Smooth muscle cell (in vitro differentiated cells): ENCODE results near the gene SYVN1. TPM values are rescaled to one million over a fixed set of nuclear protein-coding genes. Genes with fewer than 3 reads are reported as not detected.

Experiments
- DNase-seq: peaks from one replicate; lab custom pipeline; 2025; ENCODE audit not compliant: unreplicated experiment; lab: John Stamatoyannopoulos, UW
- H2AFZ ChIP-seq: fragments of 200-600 bp; sonication (generic); 2 replicates; pipeline ENCODE4 v1.6.0; 2016; ENCODE audit warnings: antibody characterized with exemption, low read depth, mild to moderate bottlenecking
- H3F3A ChIP-seq: fragments of 200-600 bp; sonication (generic); 2 replicates; pipeline ENCODE4 v1.6.0; 2017; ENCODE audit warnings: antibody characterized with exemption, low read depth
- H3K27ac ChIP-seq: fragments of 200-600 bp; sonication (generic); 2 replicates; pipeline ENCODE4 v1.5.1; 2016; ENCODE audit warnings: low read depth, mild to moderate bottlenecking
- H3K27me3 ChIP-seq: fragments of 200-600 bp; sonication (generic); 2 replicates; pipeline ENCODE4 v1.6.1; 2016; ENCODE audit warnings: low read depth, mild to moderate bottlenecking
- H3K36me3 ChIP-seq: fragments of 200-600 bp; sonication (generic); 2 replicates; pipeline ENCODE4 v1.5.1; 2016; ENCODE audit warnings: low read depth
- H3K4me1 ChIP-seq: fragments of 200-600 bp; sonication (generic); 2 replicates; pipeline ENCODE4 v1.5.1; 2016; ENCODE audit warnings: low read depth
- H3K4me2 ChIP-seq: fragments of 200-600 bp; sonication (generic); 2 replicates; pipeline ENCODE4 v1.6.0; 2016; ENCODE audit warnings: mild to moderate bottlenecking
- H3K4me3 ChIP-seq: fragments of 200-600 bp; sonication (generic); 2 replicates; pipeline ENCODE4 v1.5.1; 2016; ENCODE audit warnings: mild to moderate bottlenecking
- H3K79me2 ChIP-seq: fragments of 200-600 bp; sonication (generic); 2 replicates; pipeline ENCODE4 v1.6.0; 2016; ENCODE audit warnings: low read depth, mild to moderate bottlenecking
- H3K9ac ChIP-seq: fragments of 200-600 bp; sonication (generic); 2 replicates; pipeline ENCODE4 v1.6.0; 2016; ENCODE audit warnings: low read depth
- H3K9me3 ChIP-seq: fragments of 200-600 bp; sonication (generic); replicated peaks from 2 replicates; pipeline ENCODE4 v1.5.1; 2016; ENCODE audit warnings: low read depth
- H4K20me1 ChIP-seq: fragments of 200-600 bp; sonication (generic); 2 replicates; pipeline ENCODE4 v1.6.0; 2016; ENCODE audit warnings: low read depth
- CTCF ChIP-seq: fragments of 200-600 bp; sonication (generic); IDR thresholded peaks from 2 replicates; pipeline ENCODE4 v1.5.1; 2017; ENCODE audit warnings: borderline replicate concordance, mild to moderate bottlenecking, antibody characterized with exemption; ENCODE audit not compliant: insufficient read depth, poor library complexity, severe bottlenecking
- WGBS: methylation state at CpG from one replicate; pipeline ENCODE4 v1.1.7; 2016; ENCODE audit warnings: low lambda C conversion rate; 5-methylcytosine and 5-hydroxymethylcytosine counted together
- polyA plus RNA-seq: library from polyadenylated mRNA; unstranded; fragments of >200 nt; fragmentation: Nextera tagmentation; extraction: Ambion mirVana; gene quantifications from 2 replicates; pipeline ENCODE4 v1.2.1, GENCODE V29; 2016
- total RNA-seq: library from RNA; depleted of rRNA; stranded (reverse); fragments of >200 nt; gene quantifications from 2 replicates; pipeline ENCODE4 v1.2.3, GENCODE V29; 2014

Gene SYVN1
- total and polyA plus RNA-seq, 2 experiments from 2014 or later: 30.0 to 52.0 TPM

GRCh38 chr11:65165410-65166317, 31.3 kb upstream of the SYVN1 start:
- Histone ChIP-seq H3K4me3 (no peak overlapping the region), H2AFZ (no peak overlapping the region)

GRCh38 chr11:65163684-65164083, 29.4 kb upstream of the SYVN1 start:
- H3K27ac ChIP-seq: no peak overlapping the region
- H3K9ac ChIP-seq: no peak overlapping the region
- H3K4me2 ChIP-seq: no peak overlapping the region
- WGBS: 67% methylated on average over 2 of the region's 2 CpGs
- H3K9me3 ChIP-seq: no peaks in the 10 kb centered on the region
- H3K79me2 ChIP-seq: no peaks in the 10 kb centered on the region
- TF ChIP-seq CTCF: no peak
- H2AFZ ChIP-seq: no peak overlapping the region
- H3K36me3 ChIP-seq: no peaks in the 10 kb centered on the region
- no peak overlapping the region for H3K4me3 ChIP-seq
- DNase-seq: no peak
- H4K20me1 ChIP-seq: no peaks in the 10 kb centered on the region
- no peaks in the 10 kb centered on the region for H3K27me3 ChIP-seq
- H3K4me1 ChIP-seq: no peaks in the 10 kb centered on the region
- no peaks in the 10 kb centered on the region for H3F3A ChIP-seq

More at GRCh38 chr11:65165410-65166317, 31.3 kb upstream of the SYVN1 start:
- no peaks in the 10 kb centered on the region for H3F3A ChIP-seq
- no peaks in the 10 kb centered on the region for H3K4me1 ChIP-seq
- H3K36me3 ChIP-seq: no peaks in the 10 kb centered on the region
- no peak overlapping the region for H3K4me2 ChIP-seq
- no peaks in the 10 kb centered on the region for H4K20me1 ChIP-seq
- no peaks in the 10 kb centered on the region for H3K27me3 ChIP-seq
- H3K27ac ChIP-seq: no peak overlapping the region
- H3K79me2 ChIP-seq: no peaks in the 10 kb centered on the region
- H3K9me3 ChIP-seq: no peaks in the 10 kb centered on the region
- no peak overlapping the region for H3K9ac ChIP-seq
- no peak for DNase-seq
- no peak for TF ChIP-seq CTCF
- WGBS: 87% methylated on average over 31 of the region's 31 CpGs

GRCh38 chr11:65160643-65161042, 26.3 kb upstream of the SYVN1 start:
- TF ChIP-seq CTCF: no peak
- 80% methylated on average over 3 of the region's 3 CpGs for WGBS

GRCh38 chr11:65159012-65159411, 24.7 kb upstream of the SYVN1 start:
- H4K20me1 ChIP-seq: no peaks in the 10 kb centered on the region
- no peaks in the 10 kb centered on the region for H3F3A ChIP-seq
- no peaks in the 10 kb centered on the region for H3K27me3 ChIP-seq
- no peak for DNase-seq
- H3K79me2 ChIP-seq: no peaks in the 10 kb centered on the region
- no peak overlapping the region for H3K27ac ChIP-seq
- H3K9me3 ChIP-seq: no peaks in the 10 kb centered on the region
- H3K4me3 ChIP-seq: no peak overlapping the region
- no peak overlapping the region for H3K9ac ChIP-seq
- no peak overlapping the region for H3K4me2 ChIP-seq
- no peaks in the 10 kb centered on the region for H3K4me1 ChIP-seq
- H3K36me3 ChIP-seq: no peaks in the 10 kb centered on the region
- no peak for TF ChIP-seq CTCF
- WGBS: 80% methylated on average over 5 of the region's 5 CpGs
- H2AFZ ChIP-seq: no peak overlapping the region

More at GRCh38 chr11:65160643-65161042, 26.3 kb upstream of the SYVN1 start:
- no peaks in the 10 kb centered on the region for H3F3A ChIP-seq
- no peaks in the 10 kb centered on the region for H3K4me1 ChIP-seq
- no peaks in the 10 kb centered on the region for H3K79me2 ChIP-seq
- no peaks in the 10 kb centered on the region for H3K27me3 ChIP-seq
- no peaks in the 10 kb centered on the region for H4K20me1 ChIP-seq
- H3K9ac ChIP-seq: no peak overlapping the region
- H3K27ac ChIP-seq: no peak overlapping the region
- H3K4me3 ChIP-seq: no peak overlapping the region
- no peak overlapping the region for H3K4me2 ChIP-seq
- H3K36me3 ChIP-seq: no peaks in the 10 kb centered on the region
- DNase-seq: no peak
- H2AFZ ChIP-seq: no peak overlapping the region
- no peaks in the 10 kb centered on the region for H3K9me3 ChIP-seq
